Breast epithelium (tissue), 4 donors: Measurements from ENCODE around the gene CDR2. TPM values are rescaled to one million over a fixed set of nuclear protein-coding genes. Genes with fewer than 3 reads are reported as not detected.
A peak's percentile ranks its signal among the peaks of the same experiment; 100 is the strongest.

Source experiments
- DNase-seq, 2 donors: peaks; one replicate each; pipeline ENCODE4 v3.0.0-alpha.2; 2019; ENCODE audit warnings: low spot score in 2 of 2
- H3K27ac ChIP-seq, 2 donors: fragments of 200-600 bp; sonication (generic) in 1 of 2; one replicate each; pipeline ENCODE4 v1.5.1; 2016 to 2019; ENCODE audit warnings: mild to moderate bottlenecking in 1 of 2
- H3K27me3 ChIP-seq, 2 donors: fragments of 200-600 bp; sonication (generic) in 1 of 2; one replicate each; pipeline versions ENCODE4 v1.5.1 to v1.6.0; 2017 to 2019; ENCODE audit warnings: control low read depth in 1 of 2, mild to moderate bottlenecking in 1 of 2
- H3K36me3 ChIP-seq: fragments of 200-600 bp; one replicate; pipeline ENCODE4 v1.5.1; 2019
- H3K4me1 ChIP-seq, 2 donors: fragments of 200-600 bp; sonication (generic); one replicate each; pipeline ENCODE4 v1.5.1; 2016 to 2019; ENCODE audit warnings: control low read depth in 1 of 2
- H3K4me3 ChIP-seq, 3 donors: fragments of 200-600 bp; sonication (generic); 1 replicate in 2 of 3; 2 replicates in 1 of 3; pipeline ENCODE4 v1.5.1; 2016 to 2019; ENCODE audit warnings: mild to moderate bottlenecking in 3 of 3, moderate library complexity in 2 of 3
- H3K9me3 ChIP-seq, 2 donors: fragments of 200-600 bp; sonication (generic) in 1 of 2; one replicate each; pipeline ENCODE4 v1.5.1; 2016 to 2019; ENCODE audit warnings: control low read depth in 1 of 2
- CTCF ChIP-seq, 3 donors: fragments of 450-650 bp; IDR thresholded peaks; one replicate each; pipeline ENCODE4 v1.5.1; 2016 to 2017; ENCODE audit warnings: antibody characterized with exemption in 3 of 3, mild to moderate bottlenecking in 3 of 3, moderate library complexity in 3 of 3
- POLR2A ChIP-seq: fragments of 450-650 bp; IDR thresholded peaks from one replicate; pipeline ENCODE4 v1.6.1; 2016; ENCODE audit warnings: antibody characterized with exemption, mild to moderate bottlenecking, moderate library complexity
- POLR2AphosphoS5 ChIP-seq, 3 donors: sonication (generic); formaldehyde crosslinking; IDR thresholded peaks; one replicate each; pipeline ENCODE4 v1.6.1; 2017; ENCODE audit warnings: antibody characterized with exemption in 3 of 3
- intact Hi-C: fragments of 100-400 bp; cut with DNase I; formaldehyde crosslinking; loops from one replicate; pipeline ENCODE4 v1.15.1; 2023; ENCODE audit warnings: low total_unique reads
- total RNA-seq, 3 donors: library from RNA; depleted of rRNA; stranded (reverse); fragments of >200 nt; gene quantifications; one replicate each; pipeline ENCODE4 v1.1.0, GENCODE V29; 2016

CDR2 gene
- total RNA-seq, 3 donors from 2014 or later = 20.2 to 37.5 (median 26.9) TPM

DNA sequence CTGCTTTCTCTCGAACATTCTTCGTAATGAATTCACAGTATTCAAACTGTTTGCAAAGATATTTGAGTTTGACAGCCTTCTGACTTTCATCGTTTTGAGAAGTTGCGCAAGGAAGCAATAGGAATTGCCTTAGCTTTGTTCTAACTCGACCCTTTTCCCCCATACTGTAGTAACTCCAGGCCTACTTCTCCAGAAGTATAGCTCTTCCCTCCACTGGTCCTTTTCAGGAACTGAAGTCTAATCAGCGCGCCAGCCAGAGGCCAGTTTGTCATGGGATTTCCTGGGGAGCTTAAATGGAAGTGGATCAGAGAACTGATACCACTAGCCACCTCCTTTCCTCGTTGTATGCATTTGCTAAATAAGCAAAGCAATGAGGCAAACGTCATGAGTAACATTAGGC is 27.9 kb downstream of the CDR2 start:
- peak overlapping the region; percentile 52 to 62 for H3K27ac ChIP-seq
- no peaks in the 10 kb centered on the region for H3K9me3 ChIP-seq
- no peak for DNase-seq
- H3K4me1 ChIP-seq = no peaks in the 10 kb centered on the region
- no peaks in the 10 kb centered on the region for H3K27me3 ChIP-seq
- TF ChIP-seq CTCF (IDR thresholded peaks at IDR 0.05) = no peak
- TF ChIP-seq POLR2AphosphoS5 (IDR thresholded peaks at IDR 0.05) = no peak
- H3K4me3 ChIP-seq = no peak overlapping the region
- no peaks in the 10 kb centered on the region for H3K36me3 ChIP-seq
- intact Hi-C loops = loop anchor here (10.0 kb wide), 1 partner anchor 308 kb away; no protein-coding TSS in a partner anchor

DNA sequence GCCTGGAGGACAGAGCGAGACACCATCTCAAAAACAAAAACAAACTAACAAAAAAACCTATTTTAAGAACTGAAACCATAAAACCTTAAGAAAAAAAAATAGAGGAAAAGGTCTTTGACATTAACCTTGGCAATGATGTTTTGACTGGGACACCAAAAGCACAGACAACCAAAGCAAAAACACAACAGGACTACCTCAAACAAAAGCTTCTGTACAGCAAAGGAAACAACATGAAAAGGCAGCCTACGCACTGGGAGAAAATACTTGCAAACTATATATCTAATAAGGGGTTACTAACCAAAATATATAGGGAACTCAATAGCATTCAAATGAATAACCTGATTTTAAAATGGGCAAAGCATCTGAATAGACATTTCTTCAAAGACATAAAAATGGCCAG is 32.3 kb downstream of the CDR2 start:
- Histone ChIP-seq H3K27me3 (no peaks in the 10 kb centered on the region), H3K27ac (no peak overlapping the region), H3K9me3 (peaks cover 0 to 6% of the 10 kb centered on the region in 2 donors), H3K4me3 (no peak overlapping the region), H3K4me1 (no peaks in the 10 kb centered on the region), H3K36me3 (no peaks in the 10 kb centered on the region)
- no peak for TF ChIP-seq POLR2AphosphoS5 (IDR thresholded peaks at IDR 0.05)
- no peak for TF ChIP-seq CTCF (IDR thresholded peaks at IDR 0.05)
- TF ChIP-seq POLR2A = no peak
- no peak for DNase-seq
- intact Hi-C loops = loop anchor here (10.0 kb wide), 1 partner anchor 313 kb away; no protein-coding TSS in a partner anchor

DNA sequence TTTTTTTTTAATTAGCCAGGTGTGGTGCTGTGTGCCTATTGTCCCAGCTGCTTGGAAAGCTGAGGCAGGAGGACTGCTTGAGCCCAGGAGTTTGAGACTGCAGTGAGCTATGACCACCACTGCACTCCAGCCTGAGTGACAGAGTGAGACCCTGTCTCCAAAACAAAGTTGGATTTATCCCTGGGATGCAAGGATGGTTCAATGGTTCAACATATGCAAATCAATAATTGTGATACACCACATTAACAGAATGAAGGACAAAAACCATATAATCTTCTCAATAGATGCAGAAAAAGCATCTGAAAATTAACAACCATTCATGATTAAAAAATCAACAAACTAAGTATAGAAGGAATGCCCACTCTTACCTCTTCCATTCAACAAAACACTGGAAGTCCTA is 33.5 kb downstream of the CDR2 start:
- peaks cover 3 to 17% of the 10 kb centered on the region in 2 donors for H3K9me3 ChIP-seq
- no peaks in the 10 kb centered on the region for H3K4me1 ChIP-seq
- H3K36me3 ChIP-seq = no peaks in the 10 kb centered on the region
- no peak for TF ChIP-seq POLR2A
- TF ChIP-seq POLR2AphosphoS5 (IDR thresholded peaks at IDR 0.05) = no peak
- no peak for TF ChIP-seq CTCF (IDR thresholded peaks at IDR 0.05)
- H3K27ac ChIP-seq = no peak overlapping the region
- no peaks in the 10 kb centered on the region for H3K27me3 ChIP-seq
- no peak for DNase-seq
- intact Hi-C loops = loop anchor here (10.0 kb wide), 1 partner anchor 314 kb away; no protein-coding TSS in a partner anchor
- H3K4me3 ChIP-seq = no peak overlapping the region

- no peaks in the 10 kb centered on the region for H3K36me3 ChIP-seq
- intact Hi-C loops = no loop called here
These were observed 36.4 kb downstream of the CDR2 start for GRCh38 chr16:22337849-22338635.

More at GRCh38 chr16:22337849-22338635, 36.4 kb downstream of the CDR2 start:
- Histone ChIP-seq H3K9me3 (peaks cover 7 to 18% of the 10 kb centered on the region in 2 donors), H3K4me1 (no peaks in the 10 kb centered on the region), H3K27me3 (no peaks in the 10 kb centered on the region), H3K4me3 (no peak overlapping the region), H3K27ac (no peak overlapping the region)
- no peak for TF ChIP-seq CTCF (IDR thresholded peaks at IDR 0.05)
- TF ChIP-seq POLR2A = no peak
- TF ChIP-seq POLR2AphosphoS5 (IDR thresholded peaks at IDR 0.05) = no peak
- DNase-seq = no peak
